OCI-LY7 (cell line): ENCODE measurements around the gene PLA2G4B. TPM values are rescaled to one million over a fixed set of nuclear protein-coding genes. Genes with fewer than 3 reads are reported as not detected.

Source experiments
- BruUV-seq: library from RNA; stranded (reverse); fragments of 400-500 nt; replicated peaks from 2 replicates; lab custom pipeline; 2021; lab: Mats Ljungman, UMichigan
- CTCF ChIA-PET: fragments of 300-600 bp; sonication (Branson Sonifier 250); formaldehyde crosslinking; loops from one replicate; lab custom pipeline; 2022; ENCODE audit warnings: antibody characterized with exemption; ENCODE audit not compliant: unreplicated experiment; lab: Charles Lee
- POLR2A ChIA-PET: fragments of 300-600 bp; sonication (Branson Sonifier 250); formaldehyde crosslinking; loops from one replicate; lab custom pipeline; 2022; ENCODE audit warnings: antibody characterized with exemption; lab: Charles Lee
- DNase-seq: peaks from one replicate; pipeline ENCODE4 v3.0.0-alpha.2; 2015; ENCODE audit warnings: low spot score
- H2AFZ ChIP-seq: fragments of 200-600 bp; sonication (generic), shearing (Covaris generic); 2 replicates; pipeline ENCODE4 v1.6.1; 2014; ENCODE audit warnings: mild to moderate bottlenecking, antibody characterized with exemption, low read length, moderate library complexity
- H3K27ac ChIP-seq: fragments of 200-600 bp; sonication (generic); 2 replicates; pipeline ENCODE4 v1.5.1; 2014; ENCODE audit warnings: mixed run types, low read depth, mild to moderate bottlenecking, moderate library complexity, low read length, inconsistent platforms; ENCODE audit not compliant: poor library complexity, severe bottlenecking
- H3K36me3 ChIP-seq: fragments of 200-600 bp; sonication (generic); 2 replicates; pipeline ENCODE4 v1.6.1; 2014; ENCODE audit warnings: mild to moderate bottlenecking, antibody characterized with exemption, low read length, moderate library complexity, mixed read lengths; ENCODE audit not compliant: insufficient read depth
- H3K4me1 ChIP-seq: fragments of 200-600 bp; sonication (generic); 2 replicates; pipeline ENCODE4 v1.5.1; 2014; ENCODE audit warnings: mild to moderate bottlenecking, low read length; ENCODE audit not compliant: insufficient read depth, poor library complexity, severe bottlenecking
- H3K4me2 ChIP-seq: fragments of 200-600 bp; sonication (generic); 2 replicates; pipeline ENCODE4 v1.6.1; 2014; ENCODE audit warnings: mild to moderate bottlenecking, low read length
- H3K4me3 ChIP-seq: fragments of 200-600 bp; sonication (generic); 2 replicates; pipeline ENCODE4 v1.5.1; 2014; ENCODE audit warnings: mild to moderate bottlenecking, low read depth, low read length; ENCODE audit not compliant: poor library complexity, severe bottlenecking
- H3K79me2 ChIP-seq: fragments of 200-600 bp; sonication (generic); 2 replicates; pipeline ENCODE4 v1.6.1; 2016; ENCODE audit warnings: low read depth, mild to moderate bottlenecking, low read length, moderate library complexity, mixed read lengths; ENCODE audit not compliant: insufficient read depth
- H3K9me2 ChIP-seq: fragments of 200-600 bp; sonication (generic); 2 replicates; pipeline ENCODE4 v1.6.1; 2016; ENCODE audit warnings: mild to moderate bottlenecking, low read length, mixed read lengths; ENCODE audit not compliant: insufficient read depth
- H3K9me3 ChIP-seq: fragments of 200-600 bp; sonication (generic); 2 replicates; pipeline ENCODE4 v1.6.1; 2014; ENCODE audit warnings: mild to moderate bottlenecking, mixed run types, low read length, mixed read lengths
- H4K20me1 ChIP-seq: fragments of 200-600 bp; sonication (generic); 2 replicates; pipeline ENCODE4 v1.6.1; 2014; ENCODE audit warnings: mild to moderate bottlenecking, antibody characterized with exemption, low read length, moderate library complexity, mixed read lengths; ENCODE audit not compliant: insufficient read depth
- CTCF ChIP-seq: fragments of 200-600 bp; sonication (generic); conservative IDR thresholded peaks from 2 replicates; pipeline ENCODE4 v1.5.1; 2014; ENCODE audit warnings: mild to moderate bottlenecking, antibody characterized with exemption, low read length, moderate library complexity, mixed read lengths
- EZH2phosphoT487 ChIP-seq: fragments of 200-600 bp; sonication (generic); IDR thresholded peaks from 2 replicates; pipeline ENCODE4 v1.6.1; 2018; ENCODE audit warnings: low read depth, borderline replicate concordance, mild to moderate bottlenecking, mixed run types, antibody characterized with exemption, low read length, moderate library complexity, mixed read lengths
- intact Hi-C: fragments of 100-400 bp; cut with micrococcal nuclease; formaldehyde crosslinking; loops from one replicate; pipeline ENCODE4 v1.10.0; 2022; ENCODE audit not compliant: unreplicated experiment
- total RNA-seq, 2 experiments: library from RNA; depleted of rRNA in 1 of 2; stranded (reverse); fragments of >200 nt in 1 of 2; shearing (Covaris generic) in 1 of 2; gene quantifications; 2 replicates each; pipeline ENCODE4 v1.2.3, GENCODE V29; 2014 to 2022

The PLA2G4B gene
- total RNA-seq, 2 experiments from 2014 or later: 9.5 to 11.1 TPM

GRCh38 chr15:41825145-41825544 lies 13.5 kb upstream of the PLA2G4B start:
- peaks cover 13% of the 10 kb centered on the region for H3K4me1 ChIP-seq
- intact Hi-C loops: loop anchor here (5.0 kb wide), 1 partner anchor 77 kb away; no protein-coding TSS in a partner anchor
- no peaks in the 10 kb centered on the region for H3K9me3 ChIP-seq
- H3K9me2 ChIP-seq: no peaks in the 10 kb centered on the region
- CTCF ChIA-PET: no interaction called here
- H4K20me1 ChIP-seq: no peaks in the 10 kb centered on the region
- DNase-seq: no peak
- H2AFZ ChIP-seq: no peak overlapping the region
- no peak overlapping the region for H3K4me2 ChIP-seq
- H3K4me3 ChIP-seq: no peak overlapping the region
- H3K79me2 ChIP-seq: no peaks in the 10 kb centered on the region
- TF ChIP-seq EZH2phosphoT487 (no peak), CTCF (no peak)
- H3K36me3 ChIP-seq: no peaks in the 10 kb centered on the region; the same call in 1 of the 2 replicates
- no TSS peak for BruUV-seq
- POLR2A ChIA-PET: no interaction called here
- no peak overlapping the region for H3K27ac ChIP-seq

GRCh38 chr15:41825572-41826535 lies 12.8 kb upstream of the PLA2G4B start:
- H3K79me2 ChIP-seq: no peaks in the 10 kb centered on the region
- H4K20me1 ChIP-seq: no peaks in the 10 kb centered on the region
- intact Hi-C loops: loop anchor here (5.0 kb wide), 1 partner anchor 76 kb away; no protein-coding TSS in a partner anchor
- H3K4me2 ChIP-seq: no peak overlapping the region
- CTCF ChIA-PET: no interaction called here
- DNase-seq: no peak
- H2AFZ ChIP-seq: no peak overlapping the region
- no peak overlapping the region for H3K27ac ChIP-seq
- TF ChIP-seq CTCF: no peak
- no peak for TF ChIP-seq EZH2phosphoT487
- no peak overlapping the region for H3K4me3 ChIP-seq
- no peaks in the 10 kb centered on the region; the same call in 1 of the 2 replicates for H3K36me3 ChIP-seq
- H3K4me1 ChIP-seq: peaks cover 13% of the 10 kb centered on the region
- H3K9me2 ChIP-seq: no peaks in the 10 kb centered on the region
- POLR2A ChIA-PET: interaction anchor here (0.6 kb wide), 1 partner anchor 62 kb away, joined by 3 read pairs; no protein-coding TSS in a partner anchor
- H3K9me3 ChIP-seq: no peaks in the 10 kb centered on the region
- no TSS peak for BruUV-seq
